Stomach (tissue), 9 donors: ENCODE data around the gene ONECUT3. TPM values are rescaled to one million over a fixed set of nuclear protein-coding genes. Genes with fewer than 3 reads are reported as not detected.

ENCODE experiments used
- DNase-seq, 2 donors: peaks; one replicate each; pipeline versions ENCODE4 v3.0.0 to v3.0.0-alpha.2; 2013 to 2019
- H3K27ac ChIP-seq, 5 donors: fragments of 200-600 bp in 4 of 5; sonication (generic) in 4 of 5; one replicate each; pipeline ENCODE4 v1.5.1; 2013 to 2019; ENCODE audit warnings: mild to moderate bottlenecking in 1 of 5, moderate library complexity in 1 of 5
- H3K27me3 ChIP-seq, 3 donors: fragments of 200-600 bp; sonication (generic); one replicate each; pipeline ENCODE4 v1.5.1; 2017 to 2019; ENCODE audit warnings: mixed run types in 1 of 3
- H3K36me3 ChIP-seq, 4 donors: fragments of 200-600 bp; sonication (generic); 1 replicate in 3 of 4; 2 replicates in 1 of 4; pipeline ENCODE4 v1.5.1; 2016 to 2019
- H3K4me1 ChIP-seq, 4 donors: fragments of 200-600 bp; sonication (generic); one replicate each; pipeline ENCODE4 v1.5.1; 2016 to 2019
- H3K4me3 ChIP-seq, 4 donors: fragments of 200-600 bp; sonication (generic) in 3 of 4; one replicate each; pipeline ENCODE4 v1.5.1; 2016 to 2019; ENCODE audit warnings: mild to moderate bottlenecking in 1 of 4
- H3K9me3 ChIP-seq, 4 donors: fragments of 200-600 bp; sonication (generic); one replicate each; pipeline ENCODE4 v1.5.1; 2016 to 2019
- EP300 ChIP-seq: sonication (generic); formaldehyde crosslinking; IDR thresholded peaks from one replicate; pipeline ENCODE4 v1.6.1; 2017; ENCODE audit warnings: antibody characterized with exemption
- POLR2A ChIP-seq, 4 donors: fragments of 450-650 bp; IDR thresholded peaks; one replicate each; pipeline ENCODE4 v1.6.1; 2016; ENCODE audit warnings: antibody characterized with exemption in 4 of 4, control low read depth in 2 of 4, mild to moderate bottlenecking in 1 of 4, moderate library complexity in 1 of 4
- POLR2AphosphoS5 ChIP-seq, 3 donors: sonication (generic); formaldehyde crosslinking; IDR thresholded peaks; one replicate each; pipeline ENCODE4 v1.6.1; 2016; ENCODE audit warnings: antibody characterized with exemption in 3 of 3
- WGBS, 5 donors: extraction: QIAGEN DNeasy Blood & Tissue Kit in 3 of 5; methylation state at CpG; one replicate each; pipeline versions ENCODE4 v1.1.5 to v1.1.7; 2013 to 2018; 5-methylcytosine and 5-hydroxymethylcytosine counted together
- intact Hi-C: fragments of 100-400 bp; cut with DNase I; formaldehyde crosslinking; loops from one replicate; pipeline ENCODE4 v1.15.1; 2023; ENCODE audit warnings: low total_unique reads
- polyA plus RNA-seq, 3 donors: library from polyadenylated mRNA; stranded (reverse); fragments of 200-250 nt; gene quantifications; one replicate each; pipeline ENCODE4 v1.2.3, GENCODE V29; 2013
- total RNA-seq, 5 donors: library from RNA; depleted of rRNA; stranded (reverse); fragments of >200 nt; gene quantifications; one replicate each; pipeline versions ENCODE4 v1.1.0 to v1.2.3, GENCODE V29; 2014 to 2016
- TF ChIP-seq, protein P1 (sequence below), 7 experiments: fragments of 450-650 bp in 4 of 7; fragments of 200-600 bp in 3 of 7; sonication (generic) in 3 of 7; IDR thresholded peaks; one replicate each; pipeline ENCODE4 v1.5.1; 2016 to 2019; ENCODE audit warnings: antibody characterized with exemption in 7 of 7, control low read depth in 2 of 7, mild to moderate bottlenecking in 1 of 7
- donor health status: healthy with polysubstance abuse.
- donor health status: Bipolar disorder and iron deficiency.
- donor health status: healthy.

ONECUT3 gene
- total and polyA plus RNA-seq, 8 donors: 0.13 to 0.37 (median 0.29) TPM; not detected in 5

- Histone ChIP-seq H3K27ac (no peak overlapping the region), H3K4me3 (no peak overlapping the region), H3K9me3 (peaks cover 0 to 16% (median 10%) of the 10 kb centered on the region in 4 donors), H3K4me1 (peaks cover 15 to 31% (median 22%) of the 10 kb centered on the region in 4 donors), H3K36me3 (no peaks in the 10 kb centered on the region), H3K27me3 (peaks cover 20 to 95% (median 51%) of the 10 kb centered on the region in 3 donors)
- TF ChIP-seq POLR2A (IDR thresholded peaks at IDR 0.05) (no peak), POLR2AphosphoS5 (IDR thresholded peaks at IDR 0.05) (no peak), EP300 (no peak)
- TF ChIP-seq, protein P1, sequence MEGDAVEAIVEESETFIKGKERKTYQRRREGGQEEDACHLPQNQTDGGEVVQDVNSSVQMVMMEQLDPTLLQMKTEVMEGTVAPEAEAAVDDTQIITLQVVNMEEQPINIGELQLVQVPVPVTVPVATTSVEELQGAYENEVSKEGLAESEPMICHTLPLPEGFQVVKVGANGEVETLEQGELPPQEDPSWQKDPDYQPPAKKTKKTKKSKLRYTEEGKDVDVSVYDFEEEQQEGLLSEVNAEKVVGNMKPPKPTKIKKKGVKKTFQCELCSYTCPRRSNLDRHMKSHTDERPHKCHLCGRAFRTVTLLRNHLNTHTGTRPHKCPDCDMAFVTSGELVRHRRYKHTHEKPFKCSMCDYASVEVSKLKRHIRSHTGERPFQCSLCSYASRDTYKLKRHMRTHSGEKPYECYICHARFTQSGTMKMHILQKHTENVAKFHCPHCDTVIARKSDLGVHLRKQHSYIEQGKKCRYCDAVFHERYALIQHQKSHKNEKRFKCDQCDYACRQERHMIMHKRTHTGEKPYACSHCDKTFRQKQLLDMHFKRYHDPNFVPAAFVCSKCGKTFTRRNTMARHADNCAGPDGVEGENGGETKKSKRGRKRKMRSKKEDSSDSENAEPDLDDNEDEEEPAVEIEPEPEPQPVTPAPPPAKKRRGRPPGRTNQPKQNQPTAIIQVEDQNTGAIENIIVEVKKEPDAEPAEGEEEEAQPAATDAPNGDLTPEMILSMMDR (IDR thresholded peaks at IDR 0.05): no peak
- DNase-seq: no peak
- intact Hi-C loops: no loop called here
- WGBS, 5 donors: 82 to 86% (median 84%) methylated on average over 32 to 34 of the region's 34 CpGs
Observed at GRCh38 chr19:1742989-1743696, 10.2 kb upstream of the ONECUT3 start.

GRCh38 chr19:1744133-1744665 is 9.1 kb upstream of the ONECUT3 start:
- no peak overlapping the region for H3K4me3 ChIP-seq
- 64 to 74% (median 70%) methylated on average over 9 to 10 of the region's 10 CpGs for WGBS, 5 donors
- H3K27ac ChIP-seq: no peak overlapping the region
- intact Hi-C loops: no loop called here
- peaks cover 26 to 42% (median 33%) of the 10 kb centered on the region in 4 donors for H3K4me1 ChIP-seq
- peaks cover 28 to 95% (median 62%) of the 10 kb centered on the region in 3 donors for H3K27me3 ChIP-seq
- H3K36me3 ChIP-seq: no peaks in the 10 kb centered on the region
- no peak for DNase-seq
- H3K9me3 ChIP-seq: peaks cover 0 to 16% (median 10%) of the 10 kb centered on the region in 4 donors
- TF ChIP-seq POLR2AphosphoS5 (IDR thresholded peaks at IDR 0.05) (no peak), POLR2A (IDR thresholded peaks at IDR 0.05) (no peak), EP300 (no peak)
- TF ChIP-seq, protein P1 (IDR thresholded peaks at IDR 0.05): no peak

DNA sequence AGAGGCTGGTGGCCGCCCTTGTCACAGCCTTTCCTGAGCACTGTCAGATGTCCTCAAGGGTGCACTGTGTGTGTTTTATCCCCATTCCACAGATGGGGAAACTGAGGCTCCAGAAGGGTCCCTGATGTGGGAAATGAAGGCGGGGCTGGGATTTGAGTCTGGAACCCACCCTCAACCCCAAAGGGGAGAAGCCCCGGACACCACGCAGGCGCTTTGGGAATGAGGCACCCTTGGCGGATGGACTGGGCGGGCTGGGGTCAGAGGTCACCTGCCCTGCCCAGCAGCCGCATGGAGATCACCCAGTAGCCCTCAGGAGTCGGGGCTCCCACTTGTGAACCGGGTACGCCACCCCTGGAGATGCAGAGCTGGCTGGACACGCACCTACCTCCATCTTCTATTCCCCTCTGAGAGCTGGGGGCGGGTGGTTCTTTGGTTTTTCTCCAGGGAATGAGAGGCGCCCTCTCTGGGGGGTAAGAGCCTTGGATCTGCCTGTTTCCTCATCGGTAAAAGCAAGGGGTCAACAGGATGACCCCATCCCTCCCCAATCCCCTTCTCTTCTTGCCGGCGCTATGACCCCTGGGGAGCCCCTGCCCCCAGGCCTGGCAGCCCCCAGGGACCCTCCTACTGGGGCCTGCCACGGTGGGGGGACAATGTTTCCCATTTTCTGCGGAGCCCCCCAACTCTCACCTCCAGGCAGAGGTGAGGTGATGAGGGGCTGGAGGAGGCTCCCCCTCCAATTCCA is 8.3 kb upstream of the ONECUT3 start:
- intact Hi-C loops: no loop called here
- Histone ChIP-seq H3K27ac (no peak overlapping the region), H3K27me3 (peaks cover 32 to 95% (median 70%) of the 10 kb centered on the region in 3 donors), H3K4me1 (peaks cover 34 to 50% (median 41%) of the 10 kb centered on the region in 4 donors), H3K9me3 (peaks cover 0 to 13% (median 5%) of the 10 kb centered on the region in 4 donors), H3K36me3 (no peaks in the 10 kb centered on the region), H3K4me3 (no peak overlapping the region)
- no peak for TF ChIP-seq EP300
- no peak for TF ChIP-seq POLR2A (IDR thresholded peaks at IDR 0.05)
- TF ChIP-seq, protein P1 (IDR thresholded peaks at IDR 0.05): no peak
- no peak for TF ChIP-seq POLR2AphosphoS5 (IDR thresholded peaks at IDR 0.05)
- WGBS, 5 donors: 8 to 13% (median 11%) methylated on average over 5 to 19 of the region's 19 CpGs
- DNase-seq: no peak

DNA sequence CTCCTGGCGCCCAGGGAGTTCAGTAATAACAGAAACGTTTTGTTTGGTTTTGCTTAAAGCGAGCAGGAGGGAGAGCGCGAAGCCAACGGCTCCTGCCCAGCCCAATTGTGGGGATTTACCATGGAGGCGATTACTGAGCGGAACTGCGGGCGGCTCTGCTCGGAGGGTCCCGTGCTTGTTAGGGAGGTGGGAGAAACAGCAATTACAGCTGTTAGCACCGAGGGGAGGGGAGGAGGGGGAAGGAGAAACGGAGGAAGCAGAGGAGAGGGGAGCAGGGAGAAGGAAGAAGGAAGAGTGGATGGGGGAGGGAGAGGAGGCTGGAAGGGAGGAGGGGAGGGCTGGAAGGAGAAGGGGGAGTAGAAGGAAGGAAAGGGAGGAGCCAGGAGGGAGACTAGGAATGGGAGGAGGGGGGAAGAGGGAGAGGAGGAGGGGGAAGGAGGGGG is 7.7 kb upstream of the ONECUT3 start:
- H3K36me3 ChIP-seq: no peaks in the 10 kb centered on the region
- peaks cover 0 to 6% (median 0%) of the 10 kb centered on the region in 4 donors for H3K9me3 ChIP-seq
- peaks cover 38 to 95% (median 76%) of the 10 kb centered on the region in 3 donors for H3K27me3 ChIP-seq
- intact Hi-C loops: no loop called here
- TF ChIP-seq POLR2AphosphoS5 (IDR thresholded peaks at IDR 0.05) (no peak), EP300 (no peak), POLR2A (IDR thresholded peaks at IDR 0.05) (no peak)
- TF ChIP-seq, protein P1 (IDR thresholded peaks at IDR 0.05): no peak
- DNase-seq: no peak
- H3K4me1 ChIP-seq: peaks cover 40 to 55% (median 45%) of the 10 kb centered on the region in 4 donors
- no peak overlapping the region for H3K27ac ChIP-seq
- no peak overlapping the region for H3K4me3 ChIP-seq
- WGBS, 5 donors: 0 to 4% (median 2%) methylated on average over 12 to 14 of the region's 14 CpGs
